HepG2 (cell line): ENCODE results near the gene PARD3. TPM values are rescaled to one million over a fixed set of nuclear protein-coding genes. Genes with fewer than 3 reads are reported as not detected.

Experiments
- ARNT ChIP-seq: fragments of 450-650 bp; IDR thresholded peaks from 2 replicates; pipeline ENCODE4 v1.6.1; 2017
- E2F2 ChIP-seq: sonication (generic); formaldehyde crosslinking; IDR thresholded peaks from 2 replicates; pipeline ENCODE4 v1.4.0; 2020; ENCODE audit warnings: missing genetic modification reagents, borderline replicate concordance
- EED ChIP-seq: sonication (generic); formaldehyde crosslinking; IDR thresholded peaks from 2 replicates; pipeline ENCODE4 v1.5.0; 2020; ENCODE audit warnings: mild to moderate bottlenecking, missing genetic modification reagents
- EHMT2 ChIP-seq: fragments of 200-600 bp; sonication (generic); IDR thresholded peaks from 2 replicates; pipeline ENCODE4 v1.7.0; 2017; ENCODE audit warnings: antibody characterized with exemption, low read depth, low read length, borderline replicate concordance
- FOXA1 ChIP-seq, 2 experiments: fragments of 450-650 bp in 1 of 2; sonication (generic) in 1 of 2; formaldehyde crosslinking in 1 of 2; IDR thresholded peaks; 2 replicates each; pipeline versions ENCODE4 v1.4.0 to v1.6.1; 2016 to 2020; ENCODE audit warnings: missing genetic modification reagents in 1 of 2
- HBP1 ChIP-seq: IDR thresholded peaks from 2 replicates; pipeline ENCODE4 v1.6.1; 2016; ENCODE audit warnings: low read depth, control low read depth
- HIVEP1 ChIP-seq: sonication (generic); formaldehyde crosslinking; IDR thresholded peaks from 2 replicates; pipeline ENCODE4 v1.4.0; 2020; ENCODE audit warnings: mild to moderate bottlenecking, missing genetic modification reagents
- KDM2A ChIP-seq: sonication (generic); formaldehyde crosslinking; IDR thresholded peaks from 2 replicates; pipeline ENCODE4 v1.4.0; 2020; ENCODE audit warnings: low read depth, missing genetic modification reagents, borderline replicate concordance
- PHF8 ChIP-seq: sonication (generic); formaldehyde crosslinking; IDR thresholded peaks from 2 replicates; pipeline ENCODE4 v1.5.0; 2020; ENCODE audit warnings: missing genetic modification reagents
- POLR2A ChIP-seq, 2 experiments: IDR thresholded peaks; 2 replicates each; pipeline ENCODE4 v1.6.1; 2011; ENCODE audit warnings: low read depth in 2 of 2, low read length in 2 of 2, mild to moderate bottlenecking in 1 of 2, moderate library complexity in 1 of 2; ENCODE audit not compliant: insufficient read depth in 1 of 2
- SIN3B ChIP-seq: fragments of 150-350 bp; IDR thresholded peaks from 2 replicates; pipeline ENCODE4 v1.6.1; 2014; ENCODE audit warnings: low read length
- SMARCC2 ChIP-seq: fragments of 450-650 bp; IDR thresholded peaks from 2 replicates; pipeline ENCODE4 v1.6.1; 2017; ENCODE audit warnings: antibody characterized with exemption, mild to moderate bottlenecking
- SOX13 ChIP-seq, 3 experiments: fragments of 450-650 bp in 1 of 3; sonication (generic) in 1 of 3; formaldehyde crosslinking in 1 of 3; IDR thresholded peaks in 2 of 3; conservative IDR thresholded peaks in 1 of 3; 2 replicates each; pipeline versions ENCODE4 v1.5.0 to v1.6.1; 2016 to 2020; ENCODE audit warnings: antibody characterized with exemption in 1 of 3, mild to moderate bottlenecking in 1 of 3, missing compliant biosample characterization in 1 of 3, missing genetic modification reagents in 1 of 3, moderate library complexity in 1 of 3
- ZNF124 ChIP-seq: sonication (generic); formaldehyde crosslinking; IDR thresholded peaks from 2 replicates; pipeline ENCODE4 v1.4.0; 2020; ENCODE audit warnings: missing genetic modification reagents
- ZNF3 ChIP-seq: IDR thresholded peaks from 2 replicates; pipeline ENCODE4 v1.7.0; 2017; ENCODE audit warnings: inconsistent platforms
- ZNF329 ChIP-seq: sonication (generic); formaldehyde crosslinking; IDR thresholded peaks from 2 replicates; pipeline ENCODE4 v1.9.0; 2021; ENCODE audit warnings: low read depth, mild to moderate bottlenecking, missing genetic modification reagents
- ZNF703 ChIP-seq: sonication (generic); formaldehyde crosslinking; IDR thresholded peaks from 2 replicates; pipeline ENCODE4 v1.5.1; 2020; ENCODE audit warnings: missing genetic modification reagents, mild to moderate bottlenecking, moderate library complexity, borderline replicate concordance
- ZNF737 ChIP-seq: sonication (generic); formaldehyde crosslinking; IDR thresholded peaks from 2 replicates; pipeline ENCODE4 v1.5.0; 2020; ENCODE audit warnings: missing genetic modification reagents, mild to moderate bottlenecking, borderline replicate concordance
- polyA plus RNA-seq, 8 experiments: library from polyadenylated mRNA; depleted of rRNA in 3 of 8; stranded (reverse) in 7 of 8; unstranded in 1 of 8; fragments of >200 nt; fragmentation: Illumina TruSeq in 4 of 8; extraction: Trizol in 4 of 8; gene quantifications; 2 replicates each; pipeline versions ENCODE4 v1.2.1 to v1.2.3, GENCODE V29; 2011 to 2016; ENCODE audit warnings: low read depth in 4 of 8, missing spikeins in 1 of 8, mixed read lengths in 1 of 8; ENCODE audit not compliant: insufficient read depth in 1 of 8
- total RNA-seq, 5 experiments: library from RNA; depleted of rRNA; stranded (reverse); fragments of >200 nt; fragmentation: Illumina TruSeq; extraction: Trizol; gene quantifications; 2 replicates each; pipeline ENCODE4 v1.2.3, GENCODE V29; 2016; ENCODE audit warnings: low read depth in 1 of 5
- TF ChIP-seq, protein P1 (sequence below): sonication (generic); formaldehyde crosslinking; IDR thresholded peaks from 2 replicates; pipeline ENCODE4 v1.9.0; 2021; ENCODE audit warnings: missing genetic modification reagents, borderline replicate concordance
- TF ChIP-seq, protein P2 (sequence below): sonication (generic); formaldehyde crosslinking; IDR thresholded peaks from 2 replicates; pipeline ENCODE4 v1.5.0; 2020; ENCODE audit warnings: mild to moderate bottlenecking, missing genetic modification reagents

Gene PARD3
- total and polyA plus RNA-seq, 2 of the 13 experiments (the other 11 are each of a cell fraction or from before 2014, with no cell fraction given), result 40.9 to 60.0 TPM

GRCh38 chr10:34813626-34814222, 1.4 kb downstream of the PARD3 start (continued):
- TF ChIP-seq, protein P1, sequence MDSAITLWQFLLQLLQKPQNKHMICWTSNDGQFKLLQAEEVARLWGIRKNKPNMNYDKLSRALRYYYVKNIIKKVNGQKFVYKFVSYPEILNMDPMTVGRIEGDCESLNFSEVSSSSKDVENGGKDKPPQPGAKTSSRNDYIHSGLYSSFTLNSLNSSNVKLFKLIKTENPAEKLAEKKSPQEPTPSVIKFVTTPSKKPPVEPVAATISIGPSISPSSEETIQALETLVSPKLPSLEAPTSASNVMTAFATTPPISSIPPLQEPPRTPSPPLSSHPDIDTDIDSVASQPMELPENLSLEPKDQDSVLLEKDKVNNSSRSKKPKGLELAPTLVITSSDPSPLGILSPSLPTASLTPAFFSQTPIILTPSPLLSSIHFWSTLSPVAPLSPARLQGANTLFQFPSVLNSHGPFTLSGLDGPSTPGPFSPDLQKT (CRISPR knock-in tag), result no peak
- TF ChIP-seq EED (CRISPR knock-in tag), result no peak
- TF ChIP-seq KDM2A (CRISPR knock-in tag), result peak; percentile 41; the same call in 1 of the 2 replicates
- no peak for TF ChIP-seq ZNF3 (CRISPR knock-in tag)
- TF ChIP-seq SOX13 (IDR thresholded peaks at IDR 0.05), result no peak
- no peak for TF ChIP-seq SOX13 (CRISPR knock-in tag; conservative IDR thresholded peaks at IDR 0.05 in 1 of 2, IDR thresholded peaks at IDR 0.05 in 1 of 2)
- no peak for TF ChIP-seq ZNF737 (CRISPR knock-in tag)
- no peak for TF ChIP-seq E2F2 (CRISPR knock-in tag)
- TF ChIP-seq, protein P2, sequence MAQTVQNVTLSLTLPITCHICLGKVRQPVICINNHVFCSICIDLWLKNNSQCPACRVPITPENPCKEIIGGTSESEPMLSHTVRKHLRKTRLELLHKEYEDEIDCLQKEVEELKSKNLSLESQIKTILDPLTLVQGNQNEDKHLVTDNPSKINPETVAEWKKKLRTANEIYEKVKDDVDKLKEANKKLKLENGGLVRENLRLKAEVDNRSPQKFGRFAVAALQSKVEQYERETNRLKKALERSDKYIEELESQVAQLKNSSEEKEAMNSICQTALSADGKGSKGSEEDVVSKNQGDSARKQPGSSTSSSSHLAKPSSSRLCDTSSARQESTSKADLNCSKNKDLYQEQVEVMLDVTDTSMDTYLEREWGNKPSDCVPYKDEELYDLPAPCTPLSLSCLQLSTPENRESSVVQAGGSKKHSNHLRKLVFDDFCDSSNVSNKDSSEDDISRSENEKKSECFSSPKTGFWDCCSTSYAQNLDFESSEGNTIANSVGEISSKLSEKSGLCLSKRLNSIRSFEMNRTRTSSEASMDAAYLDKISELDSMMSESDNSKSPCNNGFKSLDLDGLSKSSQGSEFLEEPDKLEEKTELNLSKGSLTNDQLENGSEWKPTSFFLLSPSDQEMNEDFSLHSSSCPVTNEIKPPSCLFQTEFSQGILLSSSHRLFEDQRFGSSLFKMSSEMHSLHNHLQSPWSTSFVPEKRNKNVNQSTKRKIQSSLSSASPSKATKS (CRISPR knock-in tag), result no peak
- TF ChIP-seq FOXA1 (IDR thresholded peaks at IDR 0.05), result no peak
- TF ChIP-seq FOXA1 (CRISPR knock-in tag; IDR thresholded peaks at IDR 0.05), result no peak
- TF ChIP-seq ARNT, result no peak
- no peak for TF ChIP-seq ZNF329 (CRISPR knock-in tag)
- TF ChIP-seq SMARCC2, result no peak
- TF ChIP-seq EHMT2, result no peak
- TF ChIP-seq ZNF124 (CRISPR knock-in tag), result no peak
- no peak for TF ChIP-seq ZNF703
- peak; percentile 6; the same call in 1 of the 2 replicates for TF ChIP-seq HBP1 (CRISPR knock-in tag)
- no peak for TF ChIP-seq SIN3B
- TF ChIP-seq HIVEP1 (CRISPR knock-in tag), result no peak
- TF ChIP-seq POLR2A (IDR thresholded peaks at IDR 0.05; ENCODE audit: insufficient read depth in 1 of 2, low read depth in 2 of 2, low read length in 2 of 2), result peak in 1 of 2 experiments; percentile 55; a peak in 2 of 4 replicates
- no peak for TF ChIP-seq PHF8 (CRISPR knock-in tag)
